ENCODE data around the gene KREMEN1. TPM values are rescaled to one million over a fixed set of nuclear protein-coding genes. Genes with fewer than 3 reads are reported as not detected.

Gene KREMEN1
- total RNA-seq, 2 experiments from 2014 or later = 0.17 to 0.31 TPM

DNA sequence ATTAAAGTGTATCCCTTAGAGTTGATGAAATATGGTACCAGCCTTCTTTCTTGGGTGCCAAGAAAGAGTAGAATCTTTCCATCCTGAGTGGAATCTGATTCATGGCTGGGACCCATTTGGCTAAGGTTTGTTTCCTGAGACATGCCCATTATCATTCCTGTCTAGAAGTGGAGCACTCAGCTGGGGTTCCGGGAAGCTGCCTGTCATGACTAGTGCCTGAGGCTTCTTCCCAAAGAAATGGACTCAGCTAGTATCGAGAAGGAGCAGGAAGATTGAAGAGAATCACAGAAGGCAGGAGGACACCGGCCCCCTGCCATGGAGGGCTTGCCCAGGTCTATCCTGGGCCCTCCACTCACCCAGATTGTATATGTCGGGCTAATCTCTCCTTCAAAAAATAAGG is 57.6 kb downstream of the KREMEN1 start:
- Mint-ChIP-seq H3K27me3 (peaks cover 7% of the 10 kb centered on the region), H3K4me3 (no peak overlapping the region), H3K36me3 (no peaks in the 10 kb centered on the region), H3K27ac (no peak overlapping the region), H3K9me3 (peaks cover 4% of the 10 kb centered on the region), H3K4me1 (ENCODE audit: low read depth) (no peaks in the 10 kb centered on the region)
- no peak for DNase-seq
- intact Hi-C loops (cut with micrococcal nuclease) = no loop called here
- ChIA-PET CTCF (no interaction called here), POLR2A (no interaction called here)

DNA sequence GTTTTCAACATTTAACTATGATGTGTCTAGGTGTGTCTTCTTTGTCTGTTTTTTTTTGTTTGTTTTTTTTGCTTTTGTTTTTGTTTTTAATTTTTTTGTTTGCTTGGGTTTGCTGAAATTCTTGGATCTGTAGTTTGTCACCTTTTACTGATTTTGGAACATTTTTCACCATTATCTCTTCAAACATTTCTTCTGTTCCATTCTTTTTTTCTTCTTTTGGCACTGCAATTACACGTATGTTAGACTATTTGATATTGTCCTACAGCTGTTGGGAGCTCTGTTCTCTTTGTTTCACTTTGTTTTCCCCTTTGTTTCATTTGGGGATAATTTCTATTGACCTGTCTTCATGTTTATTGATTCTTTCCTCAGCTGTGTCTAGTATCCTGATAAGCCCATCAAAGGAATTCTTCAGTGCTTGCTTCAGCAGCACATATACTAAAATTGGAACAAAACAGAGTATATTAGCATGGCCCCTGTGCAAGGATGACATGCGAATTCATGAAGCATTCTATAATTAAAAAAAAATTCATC is 60.8 kb downstream of the KREMEN1 start:
- H3K36me3 Mint-ChIP-seq = no peaks in the 10 kb centered on the region
- H3K27ac Mint-ChIP-seq = no peak overlapping the region
- intact Hi-C loops (cut with micrococcal nuclease) = no loop called here
- H3K9me3 Mint-ChIP-seq = peaks cover 4% of the 10 kb centered on the region
- H3K27me3 Mint-ChIP-seq = peaks cover 15% of the 10 kb centered on the region
- H3K4me1 Mint-ChIP-seq (ENCODE audit: low read depth) = no peaks in the 10 kb centered on the region
- ChIA-PET CTCF (interaction anchor here (1.4 kb wide), 1 partner anchor 20 kb away, joined by 3 read pairs; no protein-coding TSS in a partner anchor), POLR2A (no interaction called here)
- DNase-seq = no peak
- H3K4me3 Mint-ChIP-seq = no peak overlapping the region

DNA sequence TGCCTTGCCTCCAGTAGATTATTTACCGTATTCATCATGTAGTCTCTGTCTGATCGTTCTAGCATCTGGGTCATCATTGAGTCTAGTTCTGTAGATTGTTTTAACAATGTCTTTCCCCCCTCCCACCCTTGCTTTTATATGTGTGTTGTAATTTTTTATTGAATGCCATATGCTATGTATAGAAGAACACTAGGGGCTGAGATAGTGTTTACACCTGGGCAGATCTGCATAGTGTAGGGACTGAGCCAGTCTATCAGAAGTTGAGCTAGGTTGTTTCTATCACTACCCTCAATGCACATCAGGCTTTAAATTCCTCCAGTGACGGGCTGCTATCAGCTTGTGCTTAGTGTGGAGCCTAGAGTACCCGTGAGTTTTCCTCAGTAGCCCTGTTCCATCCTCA is 61.6 kb downstream of the KREMEN1 start:
- intact Hi-C loops (cut with micrococcal nuclease) = no loop called here
- DNase-seq = no peak
- H3K27ac Mint-ChIP-seq = no peak overlapping the region
- POLR2A ChIA-PET = no interaction called here
- CTCF ChIA-PET = interaction anchor here (1.4 kb wide), 1 partner anchor 20 kb away, joined by 3 read pairs; no protein-coding TSS in a partner anchor
- peaks cover 4% of the 10 kb centered on the region for H3K9me3 Mint-ChIP-seq
- H3K4me1 Mint-ChIP-seq (ENCODE audit: low read depth) = no peaks in the 10 kb centered on the region
- peaks cover 15% of the 10 kb centered on the region for H3K27me3 Mint-ChIP-seq
- no peaks in the 10 kb centered on the region for H3K36me3 Mint-ChIP-seq
- no peak overlapping the region for H3K4me3 Mint-ChIP-seq

DNA sequence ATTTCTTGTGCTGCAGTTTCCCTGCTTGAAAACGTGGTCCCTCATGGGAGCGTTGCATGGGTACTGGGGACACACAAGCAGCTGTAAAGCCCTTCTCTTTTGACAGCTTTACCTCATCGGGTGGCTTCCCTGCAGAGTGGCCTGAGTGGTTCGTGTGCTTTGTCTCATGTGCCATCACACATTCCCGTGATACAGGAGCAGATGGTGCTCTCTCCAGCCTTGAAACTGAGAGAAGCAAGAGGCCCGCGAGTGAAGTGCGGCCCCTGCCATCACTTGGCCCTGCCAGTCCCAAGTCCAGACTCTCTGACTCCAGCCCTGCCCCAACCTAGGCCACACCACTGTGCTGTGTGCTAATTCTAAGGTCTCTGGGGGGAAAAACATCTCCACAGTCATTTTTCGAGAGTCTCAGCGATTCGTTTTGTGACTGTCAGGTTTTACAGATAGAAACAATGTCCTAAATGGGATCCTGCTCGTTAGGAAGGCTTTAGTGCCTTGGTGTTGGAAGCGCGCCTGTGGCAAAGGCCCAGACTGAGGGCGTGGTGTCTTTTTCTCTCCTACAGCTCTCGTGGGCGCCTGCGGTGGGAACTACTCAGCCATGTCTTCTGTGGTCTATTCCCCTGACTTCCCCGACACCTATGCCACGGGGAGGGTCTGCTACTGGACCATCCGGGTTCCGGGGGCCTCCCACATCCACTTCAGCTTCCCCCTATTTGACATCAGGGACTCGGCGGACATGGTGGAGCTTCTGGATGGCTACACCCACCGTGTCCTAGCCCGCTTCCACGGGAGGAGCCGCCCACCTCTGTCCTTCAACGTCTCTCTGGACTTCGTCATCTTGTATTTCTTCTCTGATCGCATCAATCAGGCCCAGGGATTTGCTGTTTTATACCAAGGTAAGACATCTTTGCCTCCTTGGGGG is 64.2 kb downstream of the KREMEN1 start:
- no peaks in the 10 kb centered on the region for H3K4me1 Mint-ChIP-seq (ENCODE audit: low read depth)
- peaks cover 4% of the 10 kb centered on the region for H3K9me3 Mint-ChIP-seq
- no peaks in the 10 kb centered on the region for H3K36me3 Mint-ChIP-seq
- peaks cover 15% of the 10 kb centered on the region for H3K27me3 Mint-ChIP-seq
- ChIA-PET POLR2A (no interaction called here), CTCF (no interaction called here)
- intact Hi-C loops (cut with micrococcal nuclease) = no loop called here
- no peak overlapping the region for H3K27ac Mint-ChIP-seq
- H3K4me3 Mint-ChIP-seq = no peak overlapping the region
- no peak for DNase-seq

DNA sequence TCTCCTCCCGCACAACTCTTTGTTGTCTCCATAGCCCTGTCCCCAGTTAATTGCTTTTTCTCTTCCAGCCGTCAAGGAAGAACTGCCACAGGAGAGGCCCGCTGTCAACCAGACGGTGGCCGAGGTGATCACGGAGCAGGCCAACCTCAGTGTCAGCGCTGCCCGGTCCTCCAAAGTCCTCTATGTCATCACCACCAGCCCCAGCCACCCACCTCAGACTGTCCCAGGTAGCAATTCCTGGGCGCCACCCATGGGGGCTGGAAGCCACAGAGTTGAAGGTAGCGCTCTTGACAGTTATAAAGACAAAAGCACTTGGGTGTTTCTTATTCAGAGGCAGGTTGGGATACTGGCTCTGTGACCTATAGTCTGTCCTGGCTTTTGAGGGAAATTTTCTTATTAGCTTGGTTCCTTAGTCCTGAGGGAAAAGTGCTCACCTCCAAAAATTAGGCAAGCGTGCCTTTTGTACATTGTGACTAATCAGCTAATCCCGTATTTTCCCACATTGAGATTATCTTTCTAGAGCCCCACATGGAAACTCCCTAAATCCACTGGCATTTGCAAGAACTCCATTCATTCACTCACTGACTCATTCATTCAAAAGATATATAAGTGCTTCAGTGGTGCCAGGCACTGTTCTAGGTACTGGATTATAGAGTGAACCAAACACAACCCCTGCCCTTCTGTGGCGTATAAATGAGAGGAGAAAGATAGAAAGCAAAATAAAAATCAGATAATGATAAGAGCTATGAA is 65.9 kb downstream of the KREMEN1 start:
- no peaks in the 10 kb centered on the region for H3K36me3 Mint-ChIP-seq
- no peak overlapping the region for H3K27ac Mint-ChIP-seq
- POLR2A ChIA-PET = no interaction called here
- CTCF ChIA-PET = interaction anchor here (1.3 kb wide), 1 partner anchor 16 kb away, joined by 5 read pairs; no protein-coding TSS in a partner anchor
- H3K9me3 Mint-ChIP-seq = peaks cover 2% of the 10 kb centered on the region
- peaks cover 13% of the 10 kb centered on the region for H3K27me3 Mint-ChIP-seq
- no peaks in the 10 kb centered on the region for H3K4me1 Mint-ChIP-seq (ENCODE audit: low read depth)
- no peak for DNase-seq
- intact Hi-C loops (cut with micrococcal nuclease) = no loop called here
- no peak overlapping the region for H3K4me3 Mint-ChIP-seq

DNA sequence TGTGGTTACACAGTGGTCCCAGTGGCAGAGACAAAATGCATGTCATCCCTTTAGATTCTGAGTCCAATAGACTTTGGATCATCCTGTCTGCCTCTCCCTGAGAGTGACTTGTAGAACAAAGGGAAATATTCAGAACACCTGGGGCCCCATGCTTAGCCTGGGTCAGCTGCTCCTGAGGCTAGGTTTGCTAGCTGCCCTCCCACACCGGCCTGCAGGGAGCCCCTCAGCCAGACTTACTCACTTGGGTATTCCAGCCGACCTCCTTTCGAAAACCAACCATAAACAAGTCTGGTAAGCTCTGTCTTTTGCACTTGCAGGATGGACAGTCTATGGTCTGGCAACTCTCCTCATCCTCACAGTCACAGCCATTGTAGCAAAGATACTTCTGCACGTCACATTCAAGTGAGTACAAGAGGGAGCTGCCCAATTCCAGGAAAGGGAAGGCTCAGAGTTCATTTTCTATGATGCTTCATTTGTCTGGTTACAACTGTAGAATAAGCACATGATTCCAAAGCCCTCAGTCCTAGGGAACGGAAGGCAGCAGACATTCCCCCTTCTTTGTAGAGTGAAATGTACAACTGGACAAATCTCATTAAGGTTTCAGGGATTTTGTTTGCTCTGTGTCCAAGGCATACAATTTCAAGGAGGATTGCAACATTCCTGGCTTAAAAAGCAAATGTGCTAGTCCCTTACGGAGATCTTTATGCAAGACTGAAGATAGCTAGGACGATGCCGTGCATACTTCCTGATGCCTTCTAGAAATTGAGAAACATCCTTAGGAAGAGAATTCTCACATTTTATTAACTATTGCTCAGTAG is 67.3 kb downstream of the KREMEN1 start:
- no peaks in the 10 kb centered on the region for H3K4me1 Mint-ChIP-seq (ENCODE audit: low read depth)
- no peak for DNase-seq
- CTCF ChIA-PET = interaction anchor here (0.5 to 1.5 kb wide), 4 partner anchors 14 to 221 kb away, joined by 3 to 8 read pairs (median 5); no protein-coding TSS in a partner anchor
- POLR2A ChIA-PET = no interaction called here
- intact Hi-C loops (cut with micrococcal nuclease) = no loop called here
- H3K4me3 Mint-ChIP-seq = no peak overlapping the region
- no peaks in the 10 kb centered on the region for H3K9me3 Mint-ChIP-seq
- H3K27me3 Mint-ChIP-seq = peaks cover 9% of the 10 kb centered on the region
- no peaks in the 10 kb centered on the region for H3K36me3 Mint-ChIP-seq
- H3K27ac Mint-ChIP-seq = no peak overlapping the region

DNA sequence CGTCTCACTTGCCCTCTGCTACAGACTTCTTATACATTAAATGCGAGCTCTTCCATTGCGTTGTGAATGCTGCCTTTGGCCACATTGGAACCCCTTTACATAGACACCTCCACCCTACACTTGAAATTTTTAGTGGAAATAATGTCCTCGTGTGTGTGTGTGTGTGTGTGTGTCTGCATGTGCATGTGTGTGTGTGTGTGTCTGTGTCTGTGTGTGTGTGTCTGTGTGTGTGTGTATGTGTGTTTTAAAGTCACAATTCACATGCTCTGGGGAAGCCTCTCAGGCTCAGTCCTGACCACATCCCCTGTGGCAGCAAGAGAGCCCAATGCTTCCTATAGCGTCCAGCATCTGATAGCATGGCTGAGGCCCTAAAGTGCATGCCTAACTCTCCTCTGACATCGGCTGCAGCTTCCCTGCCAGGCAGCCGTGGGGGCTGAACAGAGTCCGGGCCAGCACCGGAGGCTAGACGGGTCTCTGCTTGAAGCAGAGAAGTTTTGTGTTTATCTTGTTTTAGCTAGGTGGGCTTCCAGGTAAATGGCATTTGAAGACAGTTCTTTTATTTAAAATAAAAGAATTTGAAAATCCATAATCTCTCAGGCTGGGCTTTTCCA is 68.3 kb downstream of the KREMEN1 start:
- no peak for DNase-seq
- Mint-ChIP-seq H3K27ac (no peak overlapping the region), H3K27me3 (peaks cover 4% of the 10 kb centered on the region), H3K4me1 (ENCODE audit: low read depth) (no peaks in the 10 kb centered on the region), H3K36me3 (no peaks in the 10 kb centered on the region), H3K9me3 (no peaks in the 10 kb centered on the region), H3K4me3 (no peak overlapping the region)
- CTCF ChIA-PET = interaction anchor here (1.4 to 1.5 kb wide), 2 partner anchors 13 to 104 kb away, joined by 5 to 8 read pairs; no protein-coding TSS in a partner anchor
- intact Hi-C loops (cut with micrococcal nuclease) = no loop called here
- POLR2A ChIA-PET = no interaction called here

DNA sequence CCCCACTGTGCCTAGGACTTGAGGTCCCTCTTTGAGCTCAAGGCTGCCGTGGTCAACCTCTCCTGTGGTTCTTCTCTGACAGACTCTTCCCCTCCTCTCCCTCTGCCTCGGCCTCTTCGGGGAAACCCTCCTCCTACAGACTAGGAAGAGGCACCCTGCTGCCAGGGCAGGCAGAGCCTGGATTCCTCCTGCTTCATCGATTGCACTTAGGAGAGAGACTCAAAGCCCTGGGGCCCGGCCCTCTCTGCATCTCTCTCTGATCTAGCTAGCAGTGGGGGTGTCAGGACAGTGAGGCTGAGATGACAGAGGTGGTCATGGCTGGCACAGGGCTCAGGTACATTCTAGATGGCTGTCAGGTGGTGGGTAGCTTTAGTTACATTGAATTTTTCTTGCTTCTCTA is 69.3 kb downstream of the KREMEN1 start:
- H3K9me3 Mint-ChIP-seq = no peaks in the 10 kb centered on the region
- H3K27ac Mint-ChIP-seq = no peak overlapping the region
- H3K4me1 Mint-ChIP-seq (ENCODE audit: low read depth) = no peaks in the 10 kb centered on the region
- intact Hi-C loops (cut with micrococcal nuclease) = no loop called here
- no peak for DNase-seq
- H3K27me3 Mint-ChIP-seq = peaks cover 4% of the 10 kb centered on the region
- ChIA-PET POLR2A (no interaction called here), CTCF (no interaction called here)
- no peaks in the 10 kb centered on the region for H3K36me3 Mint-ChIP-seq
- no peak overlapping the region for H3K4me3 Mint-ChIP-seq

DNA sequence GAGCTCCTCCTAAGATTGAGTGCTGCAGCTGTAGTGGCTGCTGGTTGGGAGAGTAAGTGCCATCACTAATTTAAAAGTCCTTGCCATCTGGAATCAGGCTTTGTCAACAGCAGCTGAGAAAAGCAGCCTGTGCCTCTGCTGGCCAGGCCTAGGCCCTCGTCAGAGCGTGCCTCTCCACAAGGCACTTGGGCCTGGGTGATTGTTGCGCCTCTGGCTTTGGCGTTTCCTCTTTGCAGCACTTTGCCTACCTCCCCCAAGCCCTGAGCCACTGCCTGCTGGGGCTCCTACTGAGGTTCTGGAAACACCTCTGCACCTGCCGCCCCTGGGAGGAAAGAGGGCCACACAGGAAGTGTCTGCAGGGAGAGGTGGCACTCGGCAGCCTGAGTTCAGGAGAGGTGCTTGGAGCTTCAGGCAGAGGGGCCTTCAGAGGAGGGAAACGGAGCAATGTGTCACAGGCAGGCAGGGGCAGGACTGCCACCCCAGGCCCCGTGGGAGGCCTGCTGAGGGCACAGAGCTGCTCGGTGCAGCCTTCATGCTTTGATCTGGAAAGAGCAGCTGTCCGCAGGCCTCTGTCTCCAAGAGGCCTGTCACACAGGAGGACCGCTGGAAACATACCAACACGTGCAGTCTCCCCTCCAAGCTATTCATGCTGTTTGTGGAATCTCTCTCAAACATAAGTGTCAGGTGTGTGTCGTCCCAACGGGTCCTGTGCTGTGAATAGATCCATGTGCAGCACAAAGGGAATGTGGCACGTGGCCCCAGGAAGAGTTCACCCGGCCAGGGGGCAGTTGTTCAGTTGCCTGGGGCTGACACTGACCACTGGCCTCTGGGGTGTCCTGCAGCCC is 71.3 kb downstream of the KREMEN1 start:
- intact Hi-C loops (cut with micrococcal nuclease) = no loop called here
- H3K36me3 Mint-ChIP-seq = no peaks in the 10 kb centered on the region
- H3K27me3 Mint-ChIP-seq = no peaks in the 10 kb centered on the region
- ChIA-PET CTCF (no interaction called here), POLR2A (no interaction called here)
- no peaks in the 10 kb centered on the region for H3K4me1 Mint-ChIP-seq (ENCODE audit: low read depth)
- no peaks in the 10 kb centered on the region for H3K9me3 Mint-ChIP-seq
- no peak overlapping the region for H3K27ac Mint-ChIP-seq
- no peak overlapping the region for H3K4me3 Mint-ChIP-seq
- DNase-seq = no peak

DNA sequence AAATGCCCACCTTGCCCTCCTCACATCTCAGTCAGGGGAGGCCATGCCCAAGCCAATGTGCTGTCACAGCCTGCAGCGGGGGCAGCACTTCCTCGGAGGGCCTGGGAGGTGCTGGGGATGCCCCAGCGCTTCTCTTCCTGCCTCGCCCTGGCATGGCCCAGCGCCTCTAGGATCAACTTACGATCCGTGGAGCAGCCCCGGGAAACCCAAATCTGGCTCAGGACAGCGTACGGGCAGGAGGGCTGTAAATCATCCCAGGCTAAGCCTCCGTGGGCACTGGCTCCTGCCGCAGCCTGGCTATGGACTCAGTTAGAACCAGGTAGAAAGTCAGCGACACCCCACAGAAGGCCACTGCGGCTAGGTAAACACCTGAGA is 71.9 kb downstream of the KREMEN1 start:
- ChIA-PET CTCF (no interaction called here), POLR2A (no interaction called here)
- DNase-seq = no peak
- H3K4me1 Mint-ChIP-seq (ENCODE audit: low read depth) = no peaks in the 10 kb centered on the region
- H3K9me3 Mint-ChIP-seq = no peaks in the 10 kb centered on the region
- no peak overlapping the region for H3K4me3 Mint-ChIP-seq
- intact Hi-C loops (cut with micrococcal nuclease) = no loop called here
- no peak overlapping the region for H3K27ac Mint-ChIP-seq
- H3K36me3 Mint-ChIP-seq = no peaks in the 10 kb centered on the region
- no peaks in the 10 kb centered on the region for H3K27me3 Mint-ChIP-seq
